PC-3 (cell line): Measurements from ENCODE around the gene KLK13.

Source experiments
- EZH2 ChIP-seq: fragments of 300-600 bp; sonication (generic); IDR thresholded peaks from one replicate; pipeline ENCODE4 v1.6.1; 2017; ENCODE audit warnings: antibody characterized with exemption, mild to moderate bottlenecking, low read length; ENCODE audit not compliant: unreplicated experiment
- TF ChIP-seq, protein P1 (sequence below): fragments of 300-600 bp; sonication (generic); conservative IDR thresholded peaks from 2 replicates; pipeline ENCODE4 v1.5.1; 2017; ENCODE audit warnings: antibody characterized with exemption, low read depth, mild to moderate bottlenecking, low read length

DNA sequence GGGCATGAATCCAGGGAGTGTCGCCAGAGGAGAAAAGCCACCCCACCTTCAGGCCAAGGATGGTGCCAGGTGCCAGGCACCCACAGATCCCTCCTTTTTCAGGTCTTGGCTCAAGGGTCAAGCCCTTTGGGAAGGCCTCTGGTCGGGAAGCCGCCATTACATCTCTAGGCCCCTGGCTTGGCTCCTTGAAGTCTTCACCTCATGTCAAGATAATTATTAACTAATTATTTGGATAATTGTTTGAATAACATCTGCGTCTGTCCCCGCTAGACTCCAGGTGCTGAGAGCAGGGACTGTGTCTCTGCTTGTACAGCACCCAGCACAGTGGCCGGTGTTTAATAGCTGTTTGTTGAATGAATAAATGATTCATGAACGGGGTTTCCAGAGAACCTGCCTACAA lies 1.2 kb downstream of the KLK13 start:
- TF ChIP-seq, protein P1, sequence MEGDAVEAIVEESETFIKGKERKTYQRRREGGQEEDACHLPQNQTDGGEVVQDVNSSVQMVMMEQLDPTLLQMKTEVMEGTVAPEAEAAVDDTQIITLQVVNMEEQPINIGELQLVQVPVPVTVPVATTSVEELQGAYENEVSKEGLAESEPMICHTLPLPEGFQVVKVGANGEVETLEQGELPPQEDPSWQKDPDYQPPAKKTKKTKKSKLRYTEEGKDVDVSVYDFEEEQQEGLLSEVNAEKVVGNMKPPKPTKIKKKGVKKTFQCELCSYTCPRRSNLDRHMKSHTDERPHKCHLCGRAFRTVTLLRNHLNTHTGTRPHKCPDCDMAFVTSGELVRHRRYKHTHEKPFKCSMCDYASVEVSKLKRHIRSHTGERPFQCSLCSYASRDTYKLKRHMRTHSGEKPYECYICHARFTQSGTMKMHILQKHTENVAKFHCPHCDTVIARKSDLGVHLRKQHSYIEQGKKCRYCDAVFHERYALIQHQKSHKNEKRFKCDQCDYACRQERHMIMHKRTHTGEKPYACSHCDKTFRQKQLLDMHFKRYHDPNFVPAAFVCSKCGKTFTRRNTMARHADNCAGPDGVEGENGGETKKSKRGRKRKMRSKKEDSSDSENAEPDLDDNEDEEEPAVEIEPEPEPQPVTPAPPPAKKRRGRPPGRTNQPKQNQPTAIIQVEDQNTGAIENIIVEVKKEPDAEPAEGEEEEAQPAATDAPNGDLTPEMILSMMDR: no peak
- no peak for TF ChIP-seq EZH2
